Activated T-cell treated with anti-CD3 and anti-CD28 coated beads, Interleukin-2, amount 50 U/mL, for 24 hours (primary cell): Measurements from ENCODE around the gene TBCEL.

Experiments
- DNase-seq: peaks from one replicate; pipeline ENCODE4 v3.0.0-alpha.2; 2020
- H3K27ac Mint-ChIP-seq: 2 replicates; pipeline ENCODE4 v1.8.0; 2020; ENCODE audit warnings: mild to moderate bottlenecking, mixed read lengths
- H3K27me3 Mint-ChIP-seq: 2 replicates; pipeline ENCODE4 v1.8.0; 2020; ENCODE audit warnings: mixed read lengths
- H3K36me3 Mint-ChIP-seq: 2 replicates; pipeline ENCODE4 v1.8.0; 2020; ENCODE audit warnings: low read depth, mixed read lengths
- H3K4me1 Mint-ChIP-seq: 2 replicates; pipeline ENCODE4 v1.8.0; 2020; ENCODE audit warnings: low read depth, mixed read lengths
- H3K4me3 Mint-ChIP-seq: 2 replicates; pipeline ENCODE4 v1.8.0; 2020; ENCODE audit warnings: mild to moderate bottlenecking, moderate library complexity, mixed read lengths
- H3K9me3 Mint-ChIP-seq: 2 replicates; pipeline ENCODE4 v1.8.0; 2020; ENCODE audit warnings: mixed read lengths

Gene TBCEL

GRCh38 chr11:121095561-121095960 lies 71.7 kb downstream of the TBCEL start:
- Mint-ChIP-seq H3K27me3 (no peaks in the 10 kb centered on the region), H3K36me3 (no peaks in the 10 kb centered on the region), H3K9me3 (no peaks in the 10 kb centered on the region), H3K27ac (no peak overlapping the region), H3K4me1 (no peaks in the 10 kb centered on the region), H3K4me3 (no peak overlapping the region)
- no peak for DNase-seq

GRCh38 chr11:121099364-121099763 lies 75.5 kb downstream of the TBCEL start:
- no peaks in the 10 kb centered on the region for H3K4me1 Mint-ChIP-seq
- no peaks in the 10 kb centered on the region for H3K9me3 Mint-ChIP-seq
- DNase-seq, result no peak
- H3K36me3 Mint-ChIP-seq, result no peaks in the 10 kb centered on the region
- H3K27me3 Mint-ChIP-seq, result no peaks in the 10 kb centered on the region
- H3K27ac Mint-ChIP-seq, result no peak overlapping the region
- no peak overlapping the region for H3K4me3 Mint-ChIP-seq

- no peak for DNase-seq
- H3K36me3 Mint-ChIP-seq, result no peaks in the 10 kb centered on the region
- no peaks in the 10 kb centered on the region for H3K27me3 Mint-ChIP-seq
- no peaks in the 10 kb centered on the region for H3K4me1 Mint-ChIP-seq
- H3K4me3 Mint-ChIP-seq, result no peak overlapping the region
- H3K27ac Mint-ChIP-seq, result no peak overlapping the region
- no peaks in the 10 kb centered on the region for H3K9me3 Mint-ChIP-seq
These were observed 76.0 kb downstream of the TBCEL start for GRCh38 chr11:121099885-121100284.

- no peak for DNase-seq
- Mint-ChIP-seq H3K36me3 (no peaks in the 10 kb centered on the region), H3K4me3 (no peak within 1 kb of the TSS), H3K27me3 (no peaks in the 10 kb centered on the region), H3K9me3 (no peaks in the 10 kb centered on the region), H3K4me1 (no peaks in the 10 kb centered on the region), H3K27ac (no peak within 1 kb of the TSS)
These were observed 77.0 kb downstream of the TBCEL start, which contains the start of gene TECTA for GRCh38 chr11:121100943-121101342. TSS of gene TECTA (plus strand) at chr11:121101243. CDS start at chr11:121102666, 1,423 bp downstream.

GRCh38 chr11:121104312-121104762 lies 80.4 kb downstream of the TBCEL start:
- Mint-ChIP-seq H3K36me3 (no peaks in the 10 kb centered on the region), H3K27me3 (no peaks in the 10 kb centered on the region), H3K9me3 (no peaks in the 10 kb centered on the region), H3K4me1 (no peaks in the 10 kb centered on the region), H3K27ac (no peak overlapping the region), H3K4me3 (no peak overlapping the region)
- no peak for DNase-seq

GRCh38 chr11:121105063-121105480 lies 81.2 kb downstream of the TBCEL start:
- no peaks in the 10 kb centered on the region for H3K36me3 Mint-ChIP-seq
- H3K4me3 Mint-ChIP-seq, result no peak overlapping the region

GRCh38 chr11:121105481-121106195 lies 81.7 kb downstream of the TBCEL start:
- Mint-ChIP-seq H3K9me3 (no peaks in the 10 kb centered on the region), H3K4me1 (no peaks in the 10 kb centered on the region), H3K27ac (no peak overlapping the region), H3K4me3 (no peak overlapping the region), H3K36me3 (no peaks in the 10 kb centered on the region), H3K27me3 (no peaks in the 10 kb centered on the region)
- no peak for DNase-seq

More at GRCh38 chr11:121105063-121105480, 81.2 kb downstream of the TBCEL start:
- no peak overlapping the region for H3K27ac Mint-ChIP-seq
- H3K9me3 Mint-ChIP-seq, result no peaks in the 10 kb centered on the region
- no peaks in the 10 kb centered on the region for H3K4me1 Mint-ChIP-seq
- H3K27me3 Mint-ChIP-seq, result no peaks in the 10 kb centered on the region
- DNase-seq, result no peak

GRCh38 chr11:121106812-121107211 lies 82.9 kb downstream of the TBCEL start:
- H3K27me3 Mint-ChIP-seq, result peaks cover 9% of the 10 kb centered on the region
- H3K4me3 Mint-ChIP-seq, result no peak overlapping the region
- no peaks in the 10 kb centered on the region for H3K36me3 Mint-ChIP-seq
- H3K27ac Mint-ChIP-seq, result no peak overlapping the region
- DNase-seq, result no peak
- H3K4me1 Mint-ChIP-seq, result no peaks in the 10 kb centered on the region
- no peaks in the 10 kb centered on the region for H3K9me3 Mint-ChIP-seq

- no peak for DNase-seq
- Mint-ChIP-seq H3K36me3 (no peaks in the 10 kb centered on the region), H3K27ac (no peak overlapping the region), H3K4me1 (peaks cover 3% of the 10 kb centered on the region), H3K27me3 (peaks cover 24% of the 10 kb centered on the region), H3K4me3 (no peak overlapping the region), H3K9me3 (no peaks in the 10 kb centered on the region)
These were observed 84.5 kb downstream of the TBCEL start for GRCh38 chr11:121108413-121108812.

- Mint-ChIP-seq H3K9me3 (no peaks in the 10 kb centered on the region), H3K4me1 (peaks cover 3% of the 10 kb centered on the region), H3K27me3 (peaks cover 29% of the 10 kb centered on the region), H3K27ac (no peak overlapping the region), H3K36me3 (no peaks in the 10 kb centered on the region), H3K4me3 (no peak overlapping the region)
- no peak for DNase-seq
These were observed 85.6 kb downstream of the TBCEL start for GRCh38 chr11:121109471-121109870.

GRCh38 chr11:121109916-121110586 lies 86.1 kb downstream of the TBCEL start:
- Mint-ChIP-seq H3K27me3 (peaks cover 29% of the 10 kb centered on the region), H3K9me3 (no peaks in the 10 kb centered on the region), H3K4me1 (peaks cover 3% of the 10 kb centered on the region), H3K27ac (no peak overlapping the region), H3K4me3 (no peak overlapping the region), H3K36me3 (no peaks in the 10 kb centered on the region)
- DNase-seq, result no peak

GRCh38 chr11:121110871-121111724 lies 87.2 kb downstream of the TBCEL start:
- Mint-ChIP-seq H3K27me3 (peaks cover 32% of the 10 kb centered on the region), H3K4me1 (peaks cover 3% of the 10 kb centered on the region), H3K9me3 (no peaks in the 10 kb centered on the region), H3K4me3 (no peak overlapping the region), H3K36me3 (no peaks in the 10 kb centered on the region), H3K27ac (no peak overlapping the region)
- no peak for DNase-seq

GRCh38 chr11:121112498-121113455 lies 88.9 kb downstream of the TBCEL start:
- peaks cover 32% of the 10 kb centered on the region for H3K27me3 Mint-ChIP-seq
- no peak overlapping the region for H3K27ac Mint-ChIP-seq
- H3K36me3 Mint-ChIP-seq, result no peaks in the 10 kb centered on the region
- DNase-seq, result peak; percentile 34
- no peaks in the 10 kb centered on the region for H3K9me3 Mint-ChIP-seq
- H3K4me3 Mint-ChIP-seq, result no peak overlapping the region
- peaks cover 3% of the 10 kb centered on the region for H3K4me1 Mint-ChIP-seq

- H3K27me3 Mint-ChIP-seq, result peaks cover 32% of the 10 kb centered on the region
- H3K36me3 Mint-ChIP-seq, result no peaks in the 10 kb centered on the region
- H3K27ac Mint-ChIP-seq, result no peak overlapping the region
- H3K9me3 Mint-ChIP-seq, result no peaks in the 10 kb centered on the region
- no peak for DNase-seq
- no peak overlapping the region for H3K4me3 Mint-ChIP-seq
- peaks cover 3% of the 10 kb centered on the region for H3K4me1 Mint-ChIP-seq
These were observed 89.7 kb downstream of the TBCEL start for GRCh38 chr11:121113611-121114010.
